Measurements from ENCODE around the gene ATP11A. TPM values are rescaled to one million over a fixed set of nuclear protein-coding genes. Genes with fewer than 3 reads are reported as not detected.

ATP11A gene
- total RNA-seq, 1 donor from 2014 or later, result 16.7 TPM

DNA sequence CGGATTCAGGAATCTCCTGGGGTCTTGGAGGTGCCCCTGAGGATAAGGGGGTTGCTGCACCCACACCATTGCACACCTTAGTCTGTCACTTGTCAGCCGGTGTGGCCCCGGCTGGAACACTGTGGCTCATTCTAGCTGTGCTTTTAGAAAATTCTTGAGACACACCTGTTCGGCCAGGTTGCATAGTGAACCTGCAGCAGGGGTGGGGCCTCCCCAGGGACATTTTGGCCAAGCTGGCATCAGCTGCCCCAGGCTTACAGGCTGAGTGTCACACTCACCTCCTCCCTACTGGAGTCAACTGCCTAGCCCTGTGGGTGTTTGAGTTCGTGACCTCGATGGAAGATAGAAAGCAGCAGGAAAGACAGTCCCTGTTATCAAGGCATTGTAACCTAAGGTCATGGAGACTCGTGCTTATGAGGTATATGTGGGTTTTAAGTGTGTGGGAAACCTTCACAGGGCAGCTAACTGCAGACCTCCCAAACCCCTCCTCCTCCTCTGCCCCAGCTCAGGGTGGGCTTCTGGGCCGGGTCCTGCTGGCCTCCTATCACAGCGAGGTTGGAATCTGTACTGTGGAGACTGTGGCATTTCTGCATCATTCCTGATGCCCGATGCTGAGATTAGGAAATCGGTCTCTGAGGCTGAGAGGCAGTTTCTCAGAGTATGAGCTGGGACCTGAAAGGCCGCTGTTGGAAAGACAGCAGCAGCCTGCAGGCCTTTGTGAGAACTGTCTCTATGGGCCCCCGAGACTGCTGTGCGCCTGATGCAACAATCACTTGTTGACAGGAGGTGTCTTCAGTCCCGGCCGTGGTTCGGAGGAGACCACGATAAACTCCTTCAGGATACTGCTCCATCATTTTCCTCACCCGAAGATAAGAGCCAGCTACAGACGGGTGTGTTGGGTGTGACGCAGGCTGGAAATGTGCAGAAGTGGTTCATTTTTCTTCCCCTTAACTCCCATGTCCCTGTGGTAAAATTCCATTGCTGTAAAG lies 72.2 kb downstream of the ATP11A start:
- peak; percentile 80 for ATAC-seq

DNA sequence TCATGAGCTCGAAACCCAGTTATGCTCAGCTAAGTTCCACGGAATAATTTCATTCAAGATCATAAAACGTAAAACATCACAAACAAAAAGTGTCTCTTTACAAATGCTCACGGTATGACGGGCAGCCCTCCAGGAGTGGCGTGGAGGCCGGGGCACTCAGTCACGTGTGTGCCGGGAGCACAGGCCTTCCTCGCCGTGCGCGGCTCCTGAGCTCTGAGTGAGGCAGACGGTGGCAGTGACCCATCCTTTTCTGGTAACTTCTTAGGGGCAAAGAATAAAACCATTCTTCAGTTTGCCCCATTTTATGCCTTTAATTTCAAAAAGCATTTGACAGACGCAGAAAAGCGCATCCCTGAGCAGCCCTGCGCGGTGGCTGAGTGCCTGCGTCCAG lies 72.8 kb downstream of the ATP11A start:
- ATAC-seq, result no peak

DNA sequence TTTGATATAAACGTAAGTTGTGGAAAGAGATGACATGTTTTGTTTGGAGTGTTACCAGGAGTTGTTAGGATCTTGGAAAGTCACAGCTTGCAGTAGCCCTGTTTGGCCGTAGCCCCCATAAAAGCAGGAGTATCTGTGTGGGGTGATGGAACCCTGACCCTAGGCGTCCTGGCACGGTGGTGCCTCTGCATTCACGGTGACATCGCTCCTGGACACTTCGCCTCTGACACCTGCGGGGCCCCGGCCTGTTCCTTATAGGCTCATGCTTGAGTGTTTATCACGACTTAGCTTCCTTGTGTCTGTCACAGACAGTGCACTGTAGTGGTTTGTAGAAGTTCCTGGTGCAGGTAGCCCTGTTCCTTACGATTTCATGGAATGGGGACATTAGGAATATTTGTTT lies 74.2 kb downstream of the ATP11A start:
- no peak for ATAC-seq

GRCh38 chr13:112764864-112765561 lies 75.2 kb downstream of the ATP11A start:
- no peak for ATAC-seq

- no peak for ATAC-seq
Observed at GRCh38 chr13:112765731-112766130, 75.9 kb downstream of the ATP11A start.

DNA sequence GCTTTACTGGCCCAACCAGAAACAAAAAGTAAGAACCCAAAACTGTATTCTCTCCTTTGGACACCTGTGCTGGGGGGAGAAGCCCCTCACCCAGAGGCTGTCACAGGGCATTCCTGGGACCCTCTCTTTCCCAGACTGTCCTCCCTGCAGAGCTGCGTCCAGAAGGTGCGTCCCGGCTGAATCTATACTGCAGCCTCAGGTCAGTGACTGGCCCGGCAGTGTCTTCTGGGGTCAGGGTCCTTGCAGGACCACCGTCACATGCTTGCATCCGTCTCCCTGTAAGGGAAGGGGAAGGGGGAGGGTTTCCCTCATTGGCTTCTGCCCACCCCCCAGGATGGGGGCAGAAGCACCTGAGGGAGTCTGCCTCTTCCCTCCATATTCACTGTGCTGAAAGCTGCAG lies 76.5 kb downstream of the ATP11A start:
- no peak for ATAC-seq

- ATAC-seq, result no peak
Observed at GRCh38 chr13:112767506-112768471, 78.0 kb downstream of the ATP11A start.

- ATAC-seq, result peak; percentile 58
Observed at GRCh38 chr13:112768795-112769481, 79.1 kb downstream of the ATP11A start.

DNA sequence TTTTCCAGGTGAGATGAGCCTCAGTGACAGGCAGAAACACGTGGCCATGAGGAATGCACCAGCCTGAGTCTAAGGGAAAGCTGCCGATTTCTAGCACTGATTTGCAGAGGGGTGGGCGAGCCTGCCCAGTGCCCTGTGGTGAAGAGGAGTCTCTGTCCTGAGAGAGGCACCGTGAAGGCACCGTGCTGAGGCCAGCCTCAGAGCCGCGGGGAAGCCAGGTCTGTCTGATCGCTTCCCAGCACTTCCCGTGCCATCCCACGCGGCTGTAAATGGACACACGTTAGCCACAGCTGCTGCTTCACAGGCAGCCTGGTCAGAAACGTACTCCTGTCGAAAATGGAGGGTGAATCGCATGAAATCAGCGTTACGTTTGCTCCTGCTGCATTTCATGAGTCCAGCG lies 79.8 kb downstream of the ATP11A start:
- ATAC-seq, result no peak

DNA sequence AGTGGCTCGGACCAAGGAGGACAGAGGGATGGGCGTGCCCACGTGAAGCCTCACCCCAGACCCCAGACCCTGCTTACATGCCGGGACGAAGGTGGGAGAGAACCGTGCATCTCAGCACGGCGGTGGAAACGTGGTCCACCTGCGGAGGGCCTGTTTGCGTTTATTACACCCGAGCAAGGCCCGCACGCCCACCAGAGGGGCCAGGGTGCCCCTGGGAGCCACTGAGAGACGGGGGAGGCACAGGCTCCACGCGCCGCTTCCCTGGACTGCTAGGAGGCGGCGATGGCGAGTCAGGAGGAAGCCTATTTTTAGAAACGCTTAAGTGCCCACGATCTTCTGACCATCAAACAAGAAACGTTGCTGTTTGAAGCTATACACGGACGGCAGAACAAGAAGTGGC lies 80.7 kb downstream of the ATP11A start:
- ATAC-seq, result no peak

DNA sequence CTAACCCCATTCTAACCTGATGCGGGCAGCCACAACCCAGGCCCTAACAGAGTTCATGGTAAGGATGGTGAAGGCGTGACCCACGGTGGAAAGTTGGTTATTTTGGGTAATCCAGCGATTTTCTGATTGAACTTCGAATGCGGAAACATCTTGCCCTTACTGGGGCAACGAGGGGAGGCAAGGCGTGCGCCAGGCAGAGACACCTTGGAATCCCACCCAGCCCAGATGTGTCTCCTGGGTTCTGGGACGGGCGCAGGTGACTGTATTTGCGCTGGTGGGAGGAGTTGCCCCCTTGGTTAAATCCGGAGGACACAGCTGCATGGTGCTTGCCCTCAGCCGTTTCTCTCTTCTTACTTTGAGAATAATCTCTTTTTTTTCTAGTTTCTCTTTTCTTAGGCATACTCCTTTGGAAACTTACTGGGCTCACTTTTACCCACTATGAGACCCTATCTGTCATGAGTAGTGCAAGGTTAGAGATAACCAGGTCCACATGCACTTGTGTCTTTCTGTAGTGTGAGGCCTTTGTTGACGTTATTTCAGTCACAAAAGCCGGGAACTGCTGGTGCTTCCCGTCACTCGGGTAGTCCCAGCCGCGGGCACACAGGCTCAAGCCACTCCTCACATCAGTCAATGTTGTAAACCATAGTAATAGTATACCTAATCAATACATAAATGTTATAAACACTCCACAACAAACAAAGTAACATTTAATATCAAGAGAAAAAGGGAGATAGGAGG lies 81.5 kb downstream of the ATP11A start:
- no peak for ATAC-seq

DNA sequence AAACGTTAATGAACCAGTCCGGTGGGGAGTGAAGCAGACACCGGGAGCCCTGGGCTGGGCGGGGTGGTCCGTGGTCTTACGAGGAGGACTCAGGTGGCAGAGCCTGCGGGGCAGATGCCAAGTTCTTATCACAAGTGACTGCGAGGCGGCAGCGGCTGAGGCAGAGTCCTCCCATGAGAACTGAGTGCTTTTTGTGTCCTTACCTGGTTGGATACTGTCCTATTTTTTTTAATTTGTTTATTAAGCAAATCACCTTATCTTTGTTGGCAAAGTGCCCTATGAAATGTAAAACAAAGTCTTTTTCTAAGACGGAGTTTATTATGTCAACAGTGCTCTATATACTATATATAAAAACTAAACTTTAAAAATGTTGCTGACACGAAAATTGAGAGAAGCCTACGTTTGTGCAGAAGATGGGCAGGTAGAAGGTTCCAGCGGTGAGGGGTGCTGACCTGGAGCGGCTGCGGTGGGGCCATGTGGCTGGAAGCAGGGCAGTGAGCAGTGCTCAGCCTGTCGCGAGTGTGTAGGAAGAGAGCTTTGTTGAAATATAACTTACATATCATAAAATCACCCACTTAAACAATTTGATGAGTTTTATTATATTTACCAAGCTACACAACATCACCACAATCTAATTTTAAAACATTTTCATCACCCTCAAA lies 82.2 kb downstream of the ATP11A start:
- ATAC-seq, result no peak

GRCh38 chr13:112772539-112772909 lies 82.7 kb downstream of the ATP11A start:
- no peak for ATAC-seq

DNA sequence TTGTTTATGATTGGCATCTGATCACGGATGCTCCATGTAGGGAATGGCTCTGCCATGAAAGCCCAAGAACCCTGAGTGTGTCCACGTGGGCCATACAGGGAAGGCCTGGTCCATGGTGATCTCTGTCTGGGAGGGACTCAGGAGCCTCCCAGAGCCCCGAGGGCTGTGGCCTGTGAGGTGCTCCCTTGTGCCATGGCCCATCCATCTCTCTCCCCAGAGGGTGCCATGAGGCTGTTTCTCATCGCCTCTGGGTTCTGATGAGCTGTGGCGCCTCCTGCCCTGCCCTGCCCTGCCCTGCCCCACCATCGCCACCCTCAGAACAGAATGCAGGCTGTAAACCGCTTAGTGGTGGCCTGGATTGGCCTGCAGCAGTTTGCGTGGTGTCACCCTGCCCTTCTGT lies 83.1 kb downstream of the ATP11A start:
- ATAC-seq, result no peak

DNA sequence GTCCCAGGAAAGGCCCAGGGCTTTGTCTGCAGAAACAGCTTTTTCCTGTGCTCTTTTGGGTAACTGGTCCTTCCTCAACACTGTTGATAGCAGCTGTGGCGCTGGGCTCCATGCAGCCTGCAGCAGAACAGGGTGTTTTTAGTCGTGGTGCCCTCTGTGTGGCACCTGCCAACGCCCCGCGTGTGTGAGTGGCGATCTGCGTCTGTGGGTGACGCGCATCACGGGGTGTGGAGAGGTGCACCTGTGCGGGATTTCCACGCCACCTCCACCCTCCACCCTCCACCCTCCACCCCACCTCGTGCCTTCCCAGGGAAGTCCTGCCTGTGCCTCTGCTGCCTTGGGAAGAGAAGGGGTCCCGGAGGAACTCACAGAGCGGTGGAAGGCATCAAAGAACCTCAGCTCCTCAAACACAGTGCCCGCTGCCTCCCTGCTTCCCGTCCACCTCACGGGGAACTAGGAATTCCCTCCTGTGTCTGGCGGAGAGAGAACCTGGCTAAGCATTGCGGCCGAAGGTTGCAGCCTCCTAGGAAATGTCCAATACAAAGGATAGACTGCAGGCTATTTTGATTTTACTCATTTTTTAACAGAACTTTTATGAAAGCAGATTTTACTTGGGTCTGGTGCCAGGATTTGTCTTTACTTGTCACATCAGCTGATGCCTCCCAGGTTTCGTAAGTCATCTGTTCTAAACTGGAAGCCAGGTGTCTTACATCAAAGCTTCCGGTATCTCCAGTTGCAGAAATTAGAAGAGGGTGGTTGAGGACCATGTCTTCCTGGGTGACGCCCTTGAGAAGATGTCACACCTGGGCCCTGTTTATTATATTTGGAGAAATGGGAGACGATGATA lies 84.0 kb downstream of the ATP11A start:
- ATAC-seq, result peak; percentile 55

- ATAC-seq, result no peak
Observed at GRCh38 chr13:112774448-112774792, 84.6 kb downstream of the ATP11A start.

- ATAC-seq, result no peak
Observed at GRCh38 chr13:112774829-112775565, 85.2 kb downstream of the ATP11A start.

DNA sequence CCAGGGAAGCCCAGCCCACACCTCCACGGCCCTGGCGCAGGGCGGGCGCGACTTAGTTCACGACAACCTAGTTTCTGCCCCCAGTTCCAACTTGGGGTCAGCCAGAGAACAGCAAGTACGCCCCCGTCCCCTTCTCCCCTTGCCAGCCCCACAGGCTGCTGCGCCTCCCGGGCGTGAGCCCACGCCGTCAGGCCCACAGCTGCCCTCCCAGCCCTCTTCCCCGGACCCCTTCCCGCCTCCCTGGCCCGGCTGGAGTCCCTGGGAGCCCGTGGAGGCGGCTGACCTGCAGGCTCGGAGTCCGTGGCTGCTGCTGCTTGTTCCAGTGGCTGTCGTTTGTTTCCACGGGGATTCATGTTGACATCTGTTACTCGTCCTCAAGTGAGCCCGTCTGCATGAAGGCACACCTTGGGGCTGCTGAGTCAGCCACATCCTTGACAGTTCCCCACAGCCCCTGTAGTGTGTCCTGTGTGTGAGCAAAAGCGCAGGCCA lies 86.0 kb downstream of the ATP11A start:
- ATAC-seq, result no peak

DNA sequence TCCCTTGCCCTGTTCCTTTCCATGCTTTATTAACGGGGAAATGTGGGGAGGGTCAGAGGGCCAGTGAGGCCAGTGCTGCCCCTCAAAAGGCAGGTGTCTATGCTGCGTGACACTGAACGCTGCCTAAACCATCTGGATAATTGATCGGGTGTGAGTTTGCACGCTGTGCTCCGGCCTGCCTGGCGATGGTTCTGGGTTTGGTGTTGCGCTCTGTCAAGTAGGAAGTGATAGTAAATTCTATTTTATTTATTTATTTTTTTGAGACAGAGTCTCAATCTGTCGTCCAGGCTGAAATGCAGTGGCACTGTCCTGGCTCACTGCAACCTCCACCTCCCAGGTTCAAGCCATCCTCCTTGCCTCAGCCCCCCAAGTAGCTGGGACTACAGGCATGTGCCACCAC lies 86.5 kb downstream of the ATP11A start:
- ATAC-seq, result no peak

All from esophagus mucosa (tissue), 1 donor.